ENCODE measurements around the gene EGLN2.
"Not testable (repeated sequence)": the region's sequence is repeated elsewhere in the genome, so short reads cannot be mapped to it uniquely, and the experiment has no call there.

Gene EGLN2

DNA sequence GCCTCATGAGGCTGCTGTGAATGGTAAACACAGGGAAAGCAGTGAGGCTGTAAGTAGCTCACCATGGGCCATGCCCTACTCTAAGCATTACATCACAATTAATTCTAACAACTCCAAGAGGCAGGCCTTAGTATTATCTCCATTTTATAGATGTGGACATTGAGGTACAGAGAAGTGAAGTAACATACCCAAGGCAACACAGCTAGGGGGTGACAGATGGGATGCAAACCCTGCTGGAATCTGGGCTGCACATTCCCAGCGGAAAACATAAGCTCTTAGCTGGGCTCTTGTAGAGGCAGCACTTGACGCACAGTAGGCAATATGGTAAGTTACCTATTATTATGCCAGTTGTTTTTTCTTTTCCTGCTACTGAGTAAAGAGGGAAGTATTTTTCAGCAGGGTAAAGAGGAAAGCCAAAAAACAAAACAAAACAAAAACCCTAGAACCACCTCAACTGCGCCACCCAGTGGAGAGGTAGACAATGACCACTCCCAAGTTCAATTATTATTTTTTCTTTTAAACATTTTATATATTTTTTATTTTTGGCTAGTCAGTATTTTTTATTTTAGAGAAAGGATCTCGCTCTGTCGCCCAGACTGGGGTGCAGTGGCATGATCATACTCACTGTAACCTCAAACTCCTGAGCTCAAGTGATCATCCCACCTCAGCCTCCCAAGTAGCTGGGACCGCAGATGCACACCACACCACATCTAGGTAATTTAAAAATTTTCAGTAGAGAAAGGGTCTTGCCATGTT lies 20.7 kb downstream of the EGLN2 start:
- DNase-seq (ENCODE audit: low read depth in 1 of 2, low spot score in 1 of 2), result peak in 1 of 2 experiments; percentile 68
- peak overlapping the region; percentile 26 for H3K27ac ChIP-seq (replicated peaks)
- H3K4me3 ChIP-seq (replicated peaks; ENCODE audit: insufficient read depth, low read length), result not testable (repeated sequence)

DNA sequence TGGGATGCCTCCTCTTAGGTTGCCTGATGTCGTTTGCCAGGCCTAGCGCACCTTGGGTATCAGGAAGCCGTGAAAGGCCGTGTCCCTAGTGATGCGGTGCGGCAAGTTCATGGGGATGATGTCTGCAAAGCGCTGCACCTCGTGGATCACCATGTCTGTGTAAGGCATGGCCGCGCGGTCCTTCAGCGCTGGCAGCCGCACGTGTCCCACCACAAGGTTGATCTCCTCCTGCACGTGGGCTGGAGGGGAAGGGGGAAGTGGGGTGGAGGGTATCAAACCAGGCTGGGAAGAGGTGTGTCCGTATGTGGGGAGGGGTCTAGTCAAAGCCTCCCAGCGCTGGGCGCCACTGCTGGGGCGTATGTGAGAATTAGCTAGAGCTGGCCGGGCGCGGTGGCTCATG lies 23.2 kb downstream of the EGLN2 start:
- no peaks in the 10 kb centered on the region for H3K27me3 ChIP-seq (ENCODE audit: insufficient read depth, poor library complexity, severe bottlenecking)
- peak overlapping the region; percentile 86 for H3K27ac ChIP-seq (replicated peaks)
- DNase-seq (ENCODE audit: low read depth in 1 of 2, low spot score in 1 of 2), result no peak

More for the DNA sequence above, 20.7 kb downstream of the EGLN2 start:
- peak; percentile 43 for TF ChIP-seq CTCF (IDR thresholded peaks at IDR 0.05; ENCODE audit: insufficient read depth, low read length)
- H3K27me3 ChIP-seq (ENCODE audit: insufficient read depth, poor library complexity, severe bottlenecking), result not testable (repeated sequence)

DNA sequence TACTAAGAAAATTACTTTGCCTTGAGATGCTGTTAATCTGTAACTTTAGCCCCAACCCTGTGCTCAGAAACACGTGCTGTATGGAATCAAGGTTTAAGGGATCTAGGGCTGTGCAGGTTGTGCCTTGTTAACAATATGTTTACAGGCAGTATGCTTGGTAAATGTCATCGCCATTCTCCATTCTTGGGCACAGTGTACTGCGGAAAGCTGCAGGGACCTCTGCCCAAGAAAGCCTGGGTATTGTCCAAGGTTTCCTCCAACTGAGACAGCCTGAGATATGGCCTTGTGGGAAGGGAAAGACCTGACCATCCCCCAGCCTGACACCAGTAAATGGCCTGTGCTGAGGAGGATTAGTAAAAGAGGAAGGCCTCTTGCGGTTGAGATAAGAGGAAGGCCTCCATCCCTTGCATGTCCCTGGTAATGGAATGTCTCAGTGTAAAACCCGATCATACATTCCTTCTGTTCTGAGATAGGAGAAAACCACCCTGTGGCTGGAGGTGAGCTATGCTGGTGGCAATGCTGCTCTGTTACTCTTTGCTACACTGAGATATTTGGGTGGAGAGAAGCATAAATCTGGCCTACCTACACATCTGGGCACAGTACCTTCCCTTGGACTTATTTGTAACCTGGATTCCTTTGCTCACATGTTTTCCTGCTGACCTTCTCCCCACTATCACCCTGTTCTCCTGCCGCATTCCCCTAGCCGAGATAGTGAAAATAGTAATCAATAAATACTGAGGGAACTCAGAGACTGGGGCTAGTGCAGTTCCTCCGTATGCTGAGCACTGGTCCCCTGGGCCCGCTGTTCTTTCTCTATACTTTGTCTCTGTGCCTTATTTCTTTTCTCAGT lies 23.9 kb downstream of the EGLN2 start:
- peak overlapping the region; percentile 86 for H3K27ac ChIP-seq (replicated peaks)
- DNase-seq (ENCODE audit: low read depth in 1 of 2, low spot score in 1 of 2), result peak; percentile 67 to 93
- not testable (repeated sequence) for H3K27me3 ChIP-seq (ENCODE audit: insufficient read depth, poor library complexity, severe bottlenecking); H3K4me3 ChIP-seq (replicated peaks; ENCODE audit: insufficient read depth, low read length)
- TF ChIP-seq POLR2AphosphoS5 (IDR thresholded peaks at IDR 0.05; ENCODE audit: low read depth) (peak; percentile 63), SPI1 (IDR thresholded peaks at IDR 0.05; ENCODE audit: borderline replicate concordance, low read depth) (peak; percentile 99)

More for the DNA sequence above, 23.2 kb downstream of the EGLN2 start:
- TF ChIP-seq SPI1 (IDR thresholded peaks at IDR 0.05; ENCODE audit: borderline replicate concordance, low read depth) (no peak), REST (IDR thresholded peaks at IDR 0.05; ENCODE audit: insufficient replicate concordance, low read depth) (no peak), CTCF (IDR thresholded peaks at IDR 0.05; ENCODE audit: insufficient read depth, low read length) (no peak), GABPA (IDR thresholded peaks at IDR 0.05; ENCODE audit: low read depth) (no peak), POLR2AphosphoS5 (IDR thresholded peaks at IDR 0.05; ENCODE audit: low read depth) (no peak)
- no peak overlapping the region for H3K4me3 ChIP-seq (replicated peaks; ENCODE audit: insufficient read depth, low read length)

DNA sequence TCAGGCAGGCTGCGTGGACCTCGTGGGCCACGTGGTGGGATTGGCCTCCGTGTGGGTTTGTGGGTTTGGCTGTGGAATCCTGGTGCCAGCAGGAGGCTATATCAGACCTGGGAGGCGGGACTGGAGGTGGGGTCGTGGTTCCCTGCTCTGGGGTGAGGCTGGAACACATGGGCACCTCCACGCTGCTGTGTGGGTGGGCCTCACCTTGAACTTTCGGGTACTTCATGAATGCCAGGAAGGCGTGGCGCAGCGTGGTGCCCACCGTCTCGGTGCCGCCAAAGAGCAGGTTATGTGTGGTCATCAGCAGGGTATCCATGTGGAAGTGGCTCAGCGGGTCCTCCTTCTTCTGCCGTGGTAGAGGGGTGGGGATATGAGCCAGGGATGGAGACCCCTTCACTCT lies 25.9 kb downstream of the EGLN2 start:
- peak overlapping the region; percentile 86 for H3K27ac ChIP-seq (replicated peaks)
- not testable (repeated sequence) for H3K4me3 ChIP-seq (replicated peaks; ENCODE audit: insufficient read depth, low read length); H3K27me3 ChIP-seq (ENCODE audit: insufficient read depth, poor library complexity, severe bottlenecking); DNase-seq (ENCODE audit: low read depth in 1 of 2, low spot score in 1 of 2)

- not testable (repeated sequence) for DNase-seq (ENCODE audit: low read depth in 1 of 2, low spot score in 1 of 2); H3K27ac ChIP-seq (replicated peaks); H3K27me3 ChIP-seq (ENCODE audit: insufficient read depth, poor library complexity, severe bottlenecking); H3K4me3 ChIP-seq (replicated peaks; ENCODE audit: insufficient read depth, low read length)
Observed at GRCh38 chr19:40825460-40826095, 26.6 kb downstream of the EGLN2 start.

DNA sequence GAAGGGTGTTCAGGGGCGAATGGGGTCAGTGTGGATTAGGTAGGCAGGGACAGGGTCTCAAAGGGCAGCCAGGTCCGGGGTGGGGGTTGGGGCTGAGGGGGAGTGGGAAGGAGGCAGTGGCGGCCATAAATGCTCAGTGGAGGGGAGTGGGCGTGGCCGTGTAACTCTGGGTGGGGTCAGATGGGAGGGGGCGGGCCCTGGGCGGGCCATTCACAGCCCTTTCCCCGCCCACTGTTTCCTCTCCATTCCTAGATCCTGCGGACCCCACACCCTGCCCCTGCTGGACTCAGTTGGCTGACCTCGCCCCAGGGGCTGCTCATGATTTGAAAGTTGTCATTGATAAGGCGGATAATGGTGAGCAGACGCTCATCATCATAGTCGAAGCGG lies 27.3 kb downstream of the EGLN2 start:
- H3K4me3 ChIP-seq (replicated peaks; ENCODE audit: insufficient read depth, low read length); H3K27me3 ChIP-seq (ENCODE audit: insufficient read depth, poor library complexity, severe bottlenecking); DNase-seq (ENCODE audit: low read depth in 1 of 2, low spot score in 1 of 2): not testable (repeated sequence)
- H3K27ac ChIP-seq (replicated peaks), result 0 out of 2 replicates have a peak overlapping the region, but pooled peaks have one; percentile 35

Measured in HL-60 (cell line).